ENCODE results near the gene AKT2. TPM values are rescaled to one million over a fixed set of nuclear protein-coding genes. Genes with fewer than 3 reads are reported as not detected.

Gene AKT2
- total RNA-seq, 1 donor from 2014 or later = 103 TPM

- peak overlapping the region; percentile 92 for H3K4me3 ChIP-seq
- no peaks in the 10 kb centered on the region for H3K9me3 ChIP-seq
- H3K36me3 ChIP-seq = no peaks in the 10 kb centered on the region
- TF ChIP-seq, protein P1, sequence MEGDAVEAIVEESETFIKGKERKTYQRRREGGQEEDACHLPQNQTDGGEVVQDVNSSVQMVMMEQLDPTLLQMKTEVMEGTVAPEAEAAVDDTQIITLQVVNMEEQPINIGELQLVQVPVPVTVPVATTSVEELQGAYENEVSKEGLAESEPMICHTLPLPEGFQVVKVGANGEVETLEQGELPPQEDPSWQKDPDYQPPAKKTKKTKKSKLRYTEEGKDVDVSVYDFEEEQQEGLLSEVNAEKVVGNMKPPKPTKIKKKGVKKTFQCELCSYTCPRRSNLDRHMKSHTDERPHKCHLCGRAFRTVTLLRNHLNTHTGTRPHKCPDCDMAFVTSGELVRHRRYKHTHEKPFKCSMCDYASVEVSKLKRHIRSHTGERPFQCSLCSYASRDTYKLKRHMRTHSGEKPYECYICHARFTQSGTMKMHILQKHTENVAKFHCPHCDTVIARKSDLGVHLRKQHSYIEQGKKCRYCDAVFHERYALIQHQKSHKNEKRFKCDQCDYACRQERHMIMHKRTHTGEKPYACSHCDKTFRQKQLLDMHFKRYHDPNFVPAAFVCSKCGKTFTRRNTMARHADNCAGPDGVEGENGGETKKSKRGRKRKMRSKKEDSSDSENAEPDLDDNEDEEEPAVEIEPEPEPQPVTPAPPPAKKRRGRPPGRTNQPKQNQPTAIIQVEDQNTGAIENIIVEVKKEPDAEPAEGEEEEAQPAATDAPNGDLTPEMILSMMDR (IDR thresholded peaks at IDR 0.05) = peak; percentile 6
- peak; percentile 70 for DNase-seq
- intact Hi-C loops (cut with DNase I) = no loop called here
- peaks cover 12% of the 10 kb centered on the region for H3K4me1 ChIP-seq
- peak overlapping the region; percentile 36 for H3K27ac ChIP-seq
- ATAC-seq = peak; percentile 42
- no peaks in the 10 kb centered on the region for H3K27me3 ChIP-seq
These were observed 93.1 kb downstream of the AKT2 start for GRCh38 chr19:40191836-40192646.

DNA sequence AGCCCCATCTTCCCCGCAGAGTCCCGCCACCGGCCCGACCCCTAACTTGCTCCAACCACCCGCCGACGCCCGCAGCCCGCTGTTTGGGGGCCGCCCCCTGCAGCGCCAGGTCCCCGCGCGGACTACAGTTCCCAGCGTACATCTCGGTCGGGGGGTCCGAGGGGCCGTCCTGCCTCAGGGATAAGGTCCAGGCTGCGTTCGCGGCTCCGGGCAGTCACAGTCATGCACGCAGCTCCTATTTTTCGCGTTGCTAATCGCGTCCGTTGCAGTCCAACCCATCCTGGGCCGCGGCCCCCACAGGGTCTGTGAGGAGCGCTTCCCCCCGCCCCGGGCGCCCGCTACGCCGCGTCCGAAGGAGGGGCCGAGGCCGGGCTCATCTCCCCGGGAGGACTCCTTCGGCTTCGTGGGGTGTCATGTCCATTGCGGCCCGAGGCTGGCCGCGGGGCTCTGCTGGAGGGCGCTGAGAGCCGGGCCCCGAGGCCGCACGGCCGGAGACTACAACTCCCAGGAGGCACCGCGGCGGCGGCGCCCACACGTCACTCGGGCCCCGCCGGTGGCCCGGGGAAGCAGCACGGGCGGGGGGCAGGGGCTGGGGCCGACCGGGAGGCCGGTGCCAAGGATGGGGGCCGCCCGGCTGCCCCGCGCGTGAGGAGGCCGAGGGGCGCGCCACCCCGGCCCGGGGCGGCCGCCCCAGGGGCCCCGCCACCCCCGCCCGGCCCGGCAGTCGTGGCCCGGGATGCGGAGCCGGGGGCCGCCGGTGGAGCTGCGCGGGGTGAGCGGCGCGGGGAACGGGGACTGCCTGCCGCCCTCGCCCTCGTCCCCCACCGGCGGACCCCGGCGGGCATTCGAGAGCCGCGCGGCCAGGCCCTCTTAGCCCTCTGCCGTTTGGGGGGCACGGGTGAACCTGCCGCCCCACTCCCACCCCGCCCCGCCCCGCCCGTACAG, 94.0 kb downstream of the AKT2 start, which contains the start of gene MAP3K10:
TSS of gene MAP3K10 (plus strand) at position 536 of the 945 bp plus-strand sequence. CDS start 606 bp downstream, outside the sequence.
- TF ChIP-seq, protein P1 (IDR thresholded peaks at IDR 0.05) = no peak
- H3K27me3 ChIP-seq = no peaks in the 10 kb centered on the region
- ATAC-seq = peak; percentile 96
- DNase-seq = peak; percentile 87
- intact Hi-C loops (cut with DNase I) = no loop called here
- H3K27ac ChIP-seq = peak within 1 kb of the TSS; percentile 95
- no peaks in the 10 kb centered on the region for H3K36me3 ChIP-seq
- H3K4me1 ChIP-seq = peaks cover 12% of the 10 kb centered on the region
- no peaks in the 10 kb centered on the region for H3K9me3 ChIP-seq
- H3K4me3 ChIP-seq = peak within 1 kb of the TSS; percentile 92

- ATAC-seq = no peak
- Histone ChIP-seq H3K4me1 (no peaks in the 10 kb centered on the region), H3K27me3 (no peaks in the 10 kb centered on the region), H3K27ac (no peak overlapping the region), H3K4me3 (no peak overlapping the region), H3K9me3 (no peaks in the 10 kb centered on the region), H3K36me3 (no peaks in the 10 kb centered on the region)
- DNase-seq = no peak
- TF ChIP-seq, protein P1 (IDR thresholded peaks at IDR 0.05) = no peak
- intact Hi-C loops (cut with DNase I) = no loop called here
These were observed 100.9 kb downstream of the AKT2 start for GRCh38 chr19:40184273-40184672.

Small RNAs within 50 kb of the gene (microRNA-seq; reads per million reads assigned to microRNA genes)
- gene MIR641 (ENCODE audit: borderline microRNAs expressed) = 7.1 reads per million, percentile 34 among the genes with 10 or more reads in this experiment

Other genes starting within 250 kb of the AKT2 start
- gene ZNF780B, start 229.1 kb downstream of the AKT2 start, total RNA-seq = 27.5 TPM
- 14.6 TPM for gene ZNF780A, start 194.4 kb downstream of the AKT2 start, total RNA-seq
- 17.2 TPM for gene MAP3K10, start 93.9 kb downstream of the AKT2 start, total RNA-seq
- gene TTC9B, start 67.0 kb downstream of the AKT2 start, total RNA-seq = not detected
- gene CCNP, start 58.7 kb downstream of the AKT2 start, total RNA-seq = not detected
- gene C19orf47, start 63.1 kb upstream of the AKT2 start, total RNA-seq = 16.1 TPM
- gene PLD3, start 63.4 kb upstream of the AKT2 start, total RNA-seq = 432 TPM
- gene HIPK4, start 104.8 kb upstream of the AKT2 start, total RNA-seq = 0.64 TPM
- 36.2 TPM for gene PRX, start 128.0 kb upstream of the AKT2 start, total RNA-seq
- gene SERTAD1, start 140.6 kb upstream of the AKT2 start, total RNA-seq = 22.1 TPM
- 32.6 TPM for gene SERTAD3, start 159.0 kb upstream of the AKT2 start, total RNA-seq
- 132 TPM for gene BLVRB, start 180.4 kb upstream of the AKT2 start, total RNA-seq
- 1.5 TPM for gene SPTBN4, start 181.7 kb upstream of the AKT2 start, total RNA-seq